HG03139 (cell line): ENCODE data around the gene SLC29A3.

ENCODE experiments used
- ATAC-seq: cut with Tn5 transposase; IDR thresholded peaks from one replicate; pipeline ENCODE4 v1.9.1; 2021; ENCODE audit not compliant: unreplicated experiment

The SLC29A3 gene

DNA sequence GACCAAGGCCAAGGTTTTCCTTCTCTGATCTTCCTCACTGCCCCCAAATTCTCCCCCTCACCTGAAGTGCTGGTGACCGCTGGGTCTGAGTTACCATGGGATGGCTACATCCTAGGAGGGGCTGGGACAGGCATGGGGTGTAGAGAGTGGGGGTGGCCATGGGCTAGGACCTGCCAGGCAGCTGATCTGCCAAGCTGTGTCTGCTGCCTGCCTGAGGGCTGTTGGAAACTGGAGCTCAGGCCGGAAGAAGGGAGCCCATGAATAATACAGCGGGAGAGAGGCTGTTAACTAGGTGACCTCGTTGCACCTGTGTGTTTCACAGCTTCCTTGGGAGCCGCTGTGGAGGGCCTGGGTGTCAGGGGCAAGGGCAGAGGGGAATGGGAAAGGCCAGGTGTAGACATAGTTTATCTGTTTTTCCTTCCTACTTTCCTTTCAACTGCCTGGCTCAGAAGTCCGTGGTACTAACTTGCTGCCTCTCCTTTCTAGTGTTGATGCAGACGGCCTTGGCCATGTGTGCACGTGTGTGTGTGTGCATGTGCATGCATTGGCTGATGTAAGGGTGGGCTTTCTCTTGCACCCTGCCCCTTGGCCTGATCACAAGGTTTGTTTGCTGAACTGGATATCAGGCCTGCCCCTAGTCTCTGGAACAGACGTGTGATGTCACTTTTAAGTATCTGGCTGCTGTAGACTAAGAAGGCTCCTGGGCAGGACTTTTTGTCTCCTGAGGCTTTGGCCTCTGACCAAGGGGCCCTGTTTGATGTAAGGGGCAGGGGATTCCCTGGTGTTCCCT lies 89.6 kb downstream of the SLC29A3 start:
- ATAC-seq: no peak

DNA sequence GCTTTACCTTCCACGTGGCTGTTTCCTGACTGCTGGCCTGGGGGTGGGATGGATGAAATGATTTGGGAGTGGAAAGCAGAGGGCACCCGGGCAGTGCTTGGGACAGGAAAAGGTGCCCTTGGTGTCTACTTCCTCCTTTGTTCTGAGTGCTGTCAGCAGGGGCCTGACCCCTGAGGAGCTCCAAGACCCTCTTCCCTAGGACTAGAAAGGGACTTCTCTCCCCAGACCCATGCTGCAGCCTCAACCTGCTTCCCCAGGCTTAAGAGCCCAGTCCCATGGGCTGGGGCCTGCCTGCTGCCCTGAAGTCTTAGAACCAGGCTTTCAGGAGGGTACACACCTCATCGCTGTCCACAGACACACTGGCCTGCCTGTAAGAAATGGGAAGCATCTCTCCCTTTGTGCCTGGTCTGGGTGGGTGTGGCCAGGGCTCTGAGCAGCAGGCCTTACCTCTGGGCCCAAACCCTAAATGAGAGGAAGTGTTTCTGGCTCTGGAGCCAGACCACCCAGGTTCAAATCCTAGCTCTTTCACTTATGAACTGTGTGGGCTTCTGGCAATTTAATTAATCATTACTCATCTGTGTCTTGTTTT lies 90.6 kb downstream of the SLC29A3 start:
- ATAC-seq: no peak
